DMS153 treated with DMSO at 0.1 percent for 48 hours (cell line): Measurements from ENCODE around the gene PNPLA7.
"Not testable (repeated sequence)": the region's sequence is repeated elsewhere in the genome, so short reads cannot be mapped to it uniquely, and the experiment has no call there.

Experiments
- DNase-seq: peaks from one replicate; lab custom pipeline; 2025; ENCODE audit not compliant: unreplicated experiment; lab: John Stamatoyannopoulos, UW

Gene PNPLA7

DNA sequence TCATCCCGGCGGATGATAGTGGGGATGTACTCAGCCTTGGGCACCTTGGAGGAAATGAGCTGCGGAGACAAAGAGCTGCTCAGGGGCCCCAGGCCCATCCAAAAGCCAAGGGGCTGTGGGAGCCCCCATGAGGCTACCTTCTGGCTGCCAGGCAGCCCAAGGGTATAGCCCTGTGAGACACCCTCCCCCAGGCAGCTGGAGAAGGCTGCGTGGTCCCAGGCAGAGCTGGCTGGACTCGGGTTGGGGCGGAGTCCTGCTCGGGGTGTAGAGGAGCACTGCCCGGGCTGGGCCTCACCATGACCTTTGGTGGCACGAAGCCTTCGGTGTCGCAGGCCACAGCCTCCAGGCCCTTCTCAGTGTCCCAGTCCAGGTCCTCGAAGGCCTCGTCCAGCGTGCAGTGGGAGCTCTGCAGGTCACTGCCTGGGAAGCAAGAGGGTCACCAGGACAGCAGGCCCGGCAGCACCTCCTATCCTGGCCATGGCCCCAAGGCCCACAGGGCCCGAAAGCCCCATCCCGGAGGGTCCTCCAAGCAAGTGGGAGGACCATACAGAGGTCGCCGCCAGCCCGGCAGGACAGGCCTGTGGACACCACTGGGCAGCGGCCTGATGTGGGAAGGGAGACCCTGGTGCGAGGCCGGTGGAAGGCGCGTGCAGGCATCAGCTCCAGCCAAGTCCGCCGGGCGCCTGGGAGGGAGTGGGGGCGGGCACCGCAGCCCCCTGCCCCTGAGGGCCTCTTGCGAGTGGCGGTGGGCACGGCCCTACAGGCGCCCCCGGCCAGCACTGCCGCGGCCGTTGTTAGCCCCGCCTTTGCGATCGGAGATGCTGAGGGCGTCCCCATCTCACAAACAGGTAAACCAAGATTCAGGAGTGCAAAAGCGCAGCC is 97.2 kb downstream of the PNPLA7 start:
- no peak for DNase-seq

DNA sequence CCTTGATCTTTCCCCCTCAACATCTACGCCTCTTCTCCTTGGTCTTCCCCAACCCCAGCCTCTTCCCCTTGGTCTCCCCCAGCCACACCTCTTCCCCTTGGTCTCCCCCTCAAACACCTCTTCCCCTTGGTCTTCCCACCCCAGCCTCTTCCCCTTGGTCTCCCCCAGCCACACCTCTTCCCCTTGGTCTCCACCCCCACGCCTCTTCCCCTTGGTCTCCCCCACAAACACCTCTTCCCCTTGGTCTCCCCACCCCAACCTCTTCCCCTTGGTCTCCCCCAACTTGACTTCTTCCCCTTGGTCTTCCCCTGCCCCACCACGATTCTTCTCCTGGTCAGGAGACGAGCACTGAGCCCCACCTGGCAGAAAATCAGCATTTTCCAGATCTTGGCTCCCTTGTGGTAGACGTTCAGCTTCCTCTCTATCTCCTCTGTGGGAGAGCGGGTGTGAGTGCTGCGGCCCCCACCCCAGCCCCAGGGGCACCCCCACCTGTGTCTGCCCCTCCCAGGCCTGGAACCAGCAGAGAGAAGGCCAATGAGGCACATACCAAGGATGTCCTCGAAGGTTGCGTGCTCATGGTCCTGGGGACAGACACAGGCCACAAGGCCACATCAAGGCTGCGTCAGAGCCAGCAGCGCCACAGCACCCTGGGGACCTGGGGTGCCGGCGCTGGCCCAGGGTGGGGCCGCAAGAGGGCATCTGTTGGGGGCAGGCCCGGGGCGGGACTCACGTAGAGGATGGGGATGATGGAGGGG is 98.0 kb downstream of the PNPLA7 start:
- DNase-seq, result no peak

DNA sequence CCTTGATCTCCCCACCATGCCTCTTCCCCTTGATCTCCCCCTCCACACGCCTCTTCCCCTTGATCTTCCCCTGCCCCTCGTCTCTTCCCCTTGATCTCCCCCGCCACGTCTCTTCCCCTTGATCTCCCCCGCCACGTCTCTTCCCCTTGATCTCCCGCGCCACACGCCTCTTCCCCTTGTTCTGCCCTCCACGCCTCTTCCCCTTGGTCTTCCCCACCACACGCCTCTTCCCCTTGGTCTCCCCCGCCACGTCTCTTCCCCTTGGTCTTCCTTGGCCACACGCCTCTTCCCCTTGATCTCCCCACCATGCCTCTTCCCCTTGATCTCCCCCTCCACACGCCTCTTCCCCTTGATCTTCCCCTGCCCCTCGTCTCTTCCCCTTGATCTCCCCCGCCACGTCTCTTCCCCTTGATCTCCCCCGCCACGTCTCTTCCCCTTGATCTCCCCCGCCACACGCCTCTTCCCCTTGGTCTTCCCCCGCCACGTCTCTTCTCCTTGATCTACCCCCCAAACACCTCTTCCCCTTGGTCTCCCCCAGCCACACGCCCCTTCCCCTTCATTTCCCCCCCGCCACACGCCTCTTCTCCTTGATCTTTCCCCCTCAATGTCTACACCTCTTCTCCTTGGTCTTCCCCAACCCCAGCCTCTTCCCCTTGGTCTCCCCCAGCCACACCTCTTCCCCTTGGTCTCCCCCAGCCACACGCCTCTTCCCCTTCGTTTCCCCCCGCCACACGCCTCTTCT is 98.8 kb downstream of the PNPLA7 start:
- not testable (repeated sequence) for DNase-seq

DNA sequence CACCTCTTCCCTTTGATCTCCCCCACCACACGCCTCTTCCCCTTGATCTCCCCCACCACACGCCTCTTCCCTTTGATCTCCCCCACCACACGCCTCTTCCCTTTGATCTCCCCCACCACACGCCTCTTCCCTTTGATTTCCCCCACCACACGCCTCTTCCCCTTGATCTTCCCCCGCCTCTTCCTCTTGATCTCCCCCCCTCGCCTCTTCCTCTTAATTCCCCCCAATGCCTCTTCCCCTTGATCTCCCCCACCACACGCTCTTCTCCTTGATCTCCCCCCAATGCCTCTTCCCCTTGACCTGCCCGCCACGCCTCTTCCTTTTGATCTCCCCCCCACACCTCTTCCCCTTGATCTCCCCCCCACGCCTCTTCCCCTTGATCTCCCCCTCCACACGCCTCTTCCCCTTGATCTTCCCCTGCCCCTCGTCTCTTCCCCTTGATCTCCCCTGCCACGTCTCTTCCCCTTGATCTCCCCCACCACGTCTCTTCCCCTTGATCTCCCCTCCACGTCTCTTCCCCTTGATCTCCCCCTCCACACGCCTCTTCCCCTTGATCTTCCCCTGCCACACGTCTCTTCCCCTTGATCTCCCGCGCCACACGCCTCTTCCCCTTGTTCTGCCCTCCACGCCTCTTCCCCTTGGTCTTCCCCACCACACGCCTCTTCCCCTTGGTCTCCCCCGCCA is 99.5 kb downstream of the PNPLA7 start:
- DNase-seq, result not testable (repeated sequence)

DNA sequence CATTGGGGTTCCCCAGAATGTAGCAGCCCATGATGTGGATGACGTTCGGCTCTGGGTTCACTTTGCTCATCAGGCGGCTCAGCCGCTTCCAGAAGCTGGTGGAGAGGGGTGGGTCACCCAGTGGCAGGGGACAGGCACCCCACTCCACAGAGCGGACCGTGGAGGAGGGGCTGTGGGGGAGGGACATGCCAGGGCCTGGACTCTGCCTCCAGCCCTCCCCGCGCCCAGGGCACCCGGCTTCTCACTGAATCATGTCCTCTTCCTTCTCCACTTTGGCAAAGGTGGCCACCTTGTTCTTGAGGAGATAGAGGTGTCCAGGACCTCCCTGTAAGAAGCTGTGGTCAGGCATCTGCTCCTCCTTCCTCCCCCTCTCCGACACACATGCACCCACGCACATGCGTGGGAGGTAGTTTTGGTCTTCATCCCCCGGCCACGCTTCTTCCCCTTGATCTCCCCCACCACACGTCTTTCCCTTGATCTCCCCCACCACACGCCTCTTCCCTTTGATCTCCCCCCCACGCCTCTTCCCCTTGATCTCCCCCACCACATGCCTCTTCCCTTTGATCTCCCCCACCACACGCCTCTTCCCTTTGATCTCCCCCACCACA is 100.2 kb downstream of the PNPLA7 start:
- no peak for DNase-seq

DNA sequence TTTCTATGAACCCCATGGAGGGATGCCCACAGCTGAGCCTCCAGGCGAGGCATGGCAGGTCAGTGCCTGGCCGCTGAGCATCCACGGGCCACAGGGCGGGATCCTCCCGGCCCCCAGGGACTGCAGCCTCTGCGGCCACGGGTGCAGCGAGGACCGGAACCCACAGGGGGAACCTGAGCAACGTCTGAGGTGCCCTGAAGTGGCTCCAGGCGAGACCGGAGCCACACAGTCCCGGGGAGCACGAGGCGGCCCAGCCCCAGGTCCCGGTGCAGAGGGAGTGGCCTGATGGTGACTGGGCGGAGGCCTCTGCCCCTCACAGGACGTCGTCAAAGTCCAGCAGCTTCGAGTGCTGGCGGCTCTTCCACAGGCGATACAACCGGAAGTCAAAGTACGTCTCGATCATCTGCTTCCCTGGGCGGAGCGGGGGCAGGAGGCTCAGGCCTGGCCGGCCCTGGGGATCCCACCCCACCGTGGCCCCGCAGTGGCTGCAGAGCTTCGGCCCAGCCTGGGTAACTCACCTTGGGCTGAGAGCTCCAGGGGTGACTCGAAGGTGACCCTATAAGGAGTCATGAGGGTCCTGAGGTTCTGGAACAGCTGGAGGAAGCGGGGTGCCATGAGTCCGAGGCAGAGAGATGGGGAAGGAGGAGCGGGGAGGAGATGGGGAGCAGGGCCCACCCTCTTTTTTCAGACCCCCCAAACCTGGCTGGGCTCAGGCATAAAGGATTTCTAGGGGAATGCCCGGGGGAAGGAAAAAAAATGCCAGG is 100.9 kb downstream of the PNPLA7 start:
- DNase-seq, result no peak

DNA sequence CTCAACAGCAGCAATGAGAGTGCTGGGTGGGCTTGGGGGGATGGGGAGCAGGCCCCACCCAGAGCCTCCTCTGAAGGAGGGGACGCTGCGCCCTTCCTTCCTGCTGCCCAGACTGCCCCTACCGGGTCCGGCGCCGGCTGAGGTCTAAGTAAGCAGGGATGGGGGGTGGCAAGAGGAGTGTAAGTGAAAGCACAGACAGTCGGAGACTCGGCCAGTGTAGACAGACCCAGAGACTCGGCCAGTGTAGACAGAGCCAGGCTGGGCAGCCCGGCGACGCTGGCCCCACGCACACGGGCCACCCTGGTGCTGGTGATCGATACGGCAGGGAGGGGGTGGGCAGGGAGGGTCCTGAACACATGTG is 101.6 kb downstream of the PNPLA7 start:
- no peak for DNase-seq

DNA sequence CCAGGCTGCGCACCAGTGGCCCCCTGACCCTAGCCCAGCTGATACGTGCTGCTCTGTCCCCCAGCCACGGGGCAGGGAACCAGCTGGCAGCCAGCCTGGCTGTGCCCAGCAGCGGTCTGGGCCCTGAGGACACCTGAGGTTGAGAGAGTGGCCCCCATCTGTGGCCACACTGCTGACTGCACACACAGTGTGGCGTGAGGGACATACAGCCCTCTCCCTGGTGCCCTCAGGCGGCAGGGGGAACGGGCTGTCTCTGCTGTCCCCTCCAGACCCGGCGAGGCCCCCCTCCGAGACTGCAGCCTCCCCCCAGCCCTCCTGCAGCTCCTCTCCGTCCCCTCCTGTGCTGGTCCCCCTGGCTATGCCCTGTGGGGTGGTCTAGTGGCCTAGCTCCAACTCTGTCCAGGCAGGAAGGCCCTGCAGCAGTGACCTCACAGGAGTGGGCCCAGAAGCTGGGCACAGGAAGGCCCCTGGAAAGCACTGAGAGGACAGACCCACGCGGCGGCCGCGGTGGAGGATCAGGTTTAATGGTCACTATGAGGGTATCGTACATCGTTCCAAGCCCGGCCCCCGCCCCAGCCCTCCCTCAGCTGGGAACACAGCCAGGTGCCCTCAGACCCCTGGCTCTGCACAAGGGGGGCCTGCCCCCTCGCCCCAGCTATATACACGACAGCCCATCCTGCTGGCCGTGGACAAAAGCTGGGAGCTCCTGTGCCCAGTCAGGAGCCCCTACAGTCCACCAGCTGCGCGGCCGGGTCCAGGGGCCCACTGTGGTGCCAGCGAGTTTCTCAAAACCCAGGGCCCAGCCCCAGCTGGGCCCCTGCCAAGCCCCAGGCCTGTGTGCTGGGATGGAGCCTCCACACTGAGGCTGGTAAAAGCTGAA is 102.2 kb downstream of the PNPLA7 start:
- DNase-seq, result no peak

DNA sequence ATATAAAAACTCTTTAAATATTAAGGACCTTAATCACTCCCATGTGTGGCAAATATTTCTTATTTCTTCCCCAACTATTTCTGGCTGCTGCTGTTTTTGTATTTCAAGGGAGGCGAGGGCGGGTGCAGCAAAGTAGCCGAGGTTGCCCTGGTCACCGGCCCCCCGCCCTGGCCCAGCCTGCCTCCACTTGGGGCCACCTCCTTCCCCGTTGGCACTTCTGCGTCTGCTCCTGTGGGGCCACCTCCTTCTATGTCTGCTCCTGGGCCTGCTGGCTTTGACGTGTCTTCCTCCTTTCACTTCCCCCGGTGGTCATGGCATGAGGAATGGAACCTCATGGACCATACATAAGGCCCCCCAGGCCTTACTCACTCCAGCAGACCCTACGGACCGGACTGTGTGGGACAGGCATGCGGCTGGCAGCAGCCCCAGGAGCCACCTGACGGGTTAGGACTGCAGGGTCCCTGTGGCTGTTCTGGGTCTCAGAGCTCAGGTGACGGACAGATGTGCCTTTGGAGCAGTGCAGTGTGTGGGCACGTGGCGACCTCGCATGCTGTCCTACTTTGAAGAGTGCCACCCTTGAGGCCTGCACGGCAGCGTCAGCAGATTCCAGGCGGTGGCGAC is 103.2 kb downstream of the PNPLA7 start:
- no peak for DNase-seq

DNA sequence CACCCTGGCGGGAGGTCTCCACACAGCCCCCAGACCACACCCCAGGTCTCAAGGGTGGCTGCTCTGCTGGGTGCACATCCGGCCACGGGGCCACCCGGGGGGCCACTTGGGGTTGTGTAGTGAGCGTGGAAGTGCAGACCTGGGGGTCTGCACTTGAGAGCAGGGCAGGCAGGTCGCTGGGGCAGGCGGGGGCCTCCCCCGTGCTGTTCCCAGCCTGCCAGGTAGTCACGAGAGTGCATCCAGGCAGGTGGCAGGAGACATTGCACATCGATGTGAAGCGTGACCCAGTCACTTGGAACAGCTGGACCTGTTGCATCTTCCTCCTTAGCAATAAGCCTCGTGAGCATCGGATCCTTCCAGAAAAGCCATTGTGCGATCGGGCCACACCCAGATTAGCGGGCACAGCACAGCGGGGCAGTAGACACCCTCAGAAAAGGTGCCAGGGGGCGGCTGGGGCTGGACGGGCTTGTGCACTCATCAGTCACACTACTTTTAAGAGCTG is 104.2 kb downstream of the PNPLA7 start:
- no peak for DNase-seq

DNA sequence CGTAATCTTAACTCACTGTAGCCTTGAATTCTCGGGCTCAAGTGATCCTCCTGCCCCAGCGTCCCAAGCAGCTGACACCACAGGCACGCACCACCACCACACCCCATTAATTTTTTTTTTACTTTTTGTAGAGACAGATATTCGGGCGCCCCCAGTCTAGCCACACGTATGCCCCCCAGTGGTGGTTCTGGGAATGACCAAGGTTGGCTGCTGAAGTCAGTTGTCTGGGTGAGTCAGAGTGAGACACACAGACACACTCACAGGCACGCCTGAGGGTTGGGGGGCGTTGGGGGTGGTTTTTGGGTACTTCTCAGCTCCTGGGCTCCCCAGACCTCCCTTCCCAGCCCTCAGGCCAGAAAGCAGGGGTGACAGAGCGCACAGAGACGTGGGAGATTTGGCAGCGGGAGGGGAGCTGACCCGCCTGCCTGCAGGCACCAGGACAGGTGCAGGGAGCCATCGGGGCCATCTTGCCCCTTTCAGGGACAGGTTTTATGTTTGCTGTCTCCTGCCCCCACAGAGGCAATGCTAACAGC is 104.9 kb downstream of the PNPLA7 start:
- peak; percentile 45 for DNase-seq

DNA sequence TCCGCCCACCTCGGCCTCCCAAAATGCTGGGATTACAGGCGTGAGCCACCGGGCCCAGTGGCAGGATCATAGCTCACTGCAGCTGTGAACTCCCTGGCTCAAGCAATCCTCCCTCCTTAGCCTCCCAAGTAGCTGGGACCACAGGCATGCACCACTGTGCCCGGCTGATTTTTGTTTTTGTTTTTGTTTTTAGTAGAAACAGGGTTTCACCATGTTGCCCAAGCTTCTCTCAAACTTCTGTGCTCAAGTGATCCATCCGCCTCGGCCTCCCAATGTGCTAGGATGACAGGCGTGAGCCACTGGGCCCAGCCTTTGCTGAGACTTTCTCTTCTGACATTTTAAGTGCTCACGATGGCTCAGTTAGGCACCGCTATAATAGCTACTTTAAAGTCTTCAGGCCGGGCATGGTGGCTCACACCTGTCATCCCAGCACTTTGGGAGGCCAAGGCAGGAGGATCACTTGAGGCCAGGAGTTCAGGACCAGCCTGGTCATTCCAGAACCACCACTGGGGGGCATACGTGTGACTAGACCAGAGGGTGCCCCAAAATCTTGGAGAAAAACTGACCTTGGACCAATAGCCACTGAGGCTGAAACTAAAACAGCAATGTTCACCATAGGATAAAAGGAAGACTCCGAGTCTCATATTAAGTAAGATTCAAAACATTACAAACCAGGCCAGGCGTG is 106.0 kb downstream of the PNPLA7 start:
- no peak for DNase-seq

DNA sequence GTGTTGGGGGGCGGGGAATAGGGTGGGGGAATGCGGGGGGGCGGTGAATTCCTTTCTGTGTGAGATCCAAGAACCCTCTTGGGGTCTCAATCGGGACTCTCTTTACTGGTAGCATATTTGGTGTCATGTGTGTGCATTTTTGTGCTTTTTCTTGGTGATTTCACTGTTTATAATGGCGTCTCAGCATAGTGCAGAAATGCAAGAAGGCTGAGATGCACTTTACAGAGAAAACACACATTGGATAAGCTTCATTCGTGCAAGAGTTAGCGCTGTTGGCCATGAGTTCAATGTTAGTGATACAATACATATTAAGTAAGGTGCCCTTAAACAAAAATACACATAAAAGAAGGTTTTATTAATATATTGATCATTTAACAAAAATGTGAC is 108.3 kb downstream of the PNPLA7 start:
- no peak for DNase-seq

DNA sequence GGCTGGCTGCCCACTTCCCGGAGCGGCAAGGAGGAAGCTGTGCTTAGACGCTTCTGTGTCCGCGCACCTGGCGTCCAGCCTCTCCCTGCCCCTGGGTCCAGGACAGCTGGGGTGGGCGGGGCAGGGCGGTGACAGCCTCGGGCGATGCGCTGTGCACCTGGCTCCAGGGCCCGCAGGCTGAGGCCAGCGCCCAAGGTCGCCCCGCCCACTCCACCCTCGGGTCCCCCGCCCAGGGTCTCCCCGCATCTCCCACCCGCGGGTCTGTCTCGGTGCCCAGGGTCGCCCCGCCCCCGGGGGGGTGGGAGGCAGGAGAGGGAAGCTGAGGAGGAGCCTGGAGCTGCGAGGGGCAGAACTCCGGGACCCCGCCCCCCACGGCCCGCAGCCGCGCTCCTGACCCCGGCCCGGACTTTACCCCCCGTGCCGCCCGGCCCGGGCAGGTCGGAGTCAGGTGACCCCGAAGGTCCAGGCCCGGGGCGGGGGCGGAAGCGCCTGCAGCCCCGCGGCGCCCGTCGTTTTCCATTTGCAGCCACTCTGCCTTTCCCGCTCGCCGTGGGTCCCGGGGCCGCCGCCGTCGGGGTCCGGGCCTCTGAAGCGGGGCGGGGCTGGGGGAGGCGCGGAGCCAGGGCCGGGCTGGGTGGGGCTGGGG is 108.8 kb downstream of the PNPLA7 start, which contains the start of gene ENTPD8:
Gene ENTPD8 (minus strand): TSS at position 69 of the 646 bp plus-strand sequence. CDS start 3,072 bp downstream, outside the sequence.
- peak; percentile 71 for DNase-seq

DNA sequence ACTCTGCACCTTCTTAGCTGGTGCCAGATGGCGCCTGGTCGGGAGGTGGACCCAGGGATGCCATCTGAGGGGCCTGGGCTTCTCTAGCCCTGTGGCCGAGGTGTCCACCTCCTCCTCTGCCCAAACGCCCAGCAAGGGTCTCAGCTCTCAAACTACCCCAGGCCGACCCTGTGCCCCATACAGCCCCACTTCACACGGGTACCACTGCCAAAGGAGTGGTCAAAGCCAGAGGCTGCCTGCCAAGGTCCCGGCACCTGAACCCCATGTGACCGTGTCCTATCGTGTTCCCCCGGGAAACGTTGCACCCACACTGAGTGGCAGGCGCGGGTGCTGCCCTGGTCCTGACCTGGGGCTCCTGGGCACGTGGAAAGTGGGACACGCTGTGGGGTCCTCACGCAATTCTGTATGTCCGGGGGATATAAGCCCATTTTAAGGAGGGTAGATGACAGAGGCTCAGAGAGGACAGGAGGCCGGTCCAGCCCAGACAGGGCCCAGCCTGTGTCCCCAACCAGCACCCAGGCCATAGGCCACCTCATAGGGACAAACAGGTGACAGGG is 111.0 kb downstream of the PNPLA7 start:
- DNase-seq, result no peak

DNA sequence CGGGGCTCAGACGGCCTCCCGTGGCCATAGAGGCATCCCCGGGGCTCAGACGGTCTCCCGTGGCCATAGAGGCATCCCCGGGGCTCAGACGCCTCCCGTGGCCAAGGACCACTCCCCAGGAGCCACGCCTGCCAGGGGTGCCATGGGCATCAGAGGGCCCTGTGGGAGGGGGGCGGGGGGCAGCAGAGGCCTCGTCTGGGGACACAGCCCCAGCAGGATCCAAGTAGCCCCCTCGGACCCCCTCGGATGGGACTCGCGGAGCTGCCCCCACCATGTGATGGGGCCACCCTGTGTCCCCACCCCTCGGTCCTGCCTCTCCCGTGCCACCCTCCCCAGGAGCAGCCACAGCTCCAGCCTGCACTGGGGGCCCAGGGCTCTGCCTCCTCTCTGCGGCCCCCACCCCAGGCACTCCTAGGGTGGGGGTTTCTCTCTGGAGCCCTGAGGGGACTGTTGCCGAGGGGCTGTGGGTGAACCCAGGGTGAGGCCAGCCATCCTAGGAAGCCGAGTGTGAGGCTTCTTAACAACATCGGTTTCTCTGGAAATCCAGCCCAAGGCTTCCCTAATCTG is 111.5 kb downstream of the PNPLA7 start:
- DNase-seq, result no peak
